ENCODE data around the gene IFNG. TPM values are rescaled to one million over a fixed set of nuclear protein-coding genes. Genes with fewer than 3 reads are reported as not detected.
A peak's percentile ranks its signal among the peaks of the same experiment; 100 is the strongest.

IFNG gene
- total RNA-seq, 8 experiments from 2014 or later, result 0.25 TPM; not detected in 7

GRCh38 chr12:68157380-68157779 is 2.2 kb downstream of the IFNG start:
- Histone ChIP-seq H3K27ac (no peak overlapping the region), H3K4me3 (no peak overlapping the region), H3K4me1 (replicated peaks in 1 of 2) (no peaks in the 10 kb centered on the region)
- in situ Hi-C loops (cut with MboI; ENCODE audit: low pct_unique_long_range_greater_than_20kb in 2 of 9, low sequenced_read_pairs in 9 of 9, unreplicated experiment in 9 of 9), result no loop called here
- WGBS, 10 experiments, result 0 to 90% (median 60%) methylated on average over 1 to 4 of the region's 4 CpGs; no CpG with 5 or more reads in 1 of the 10 experiments
- no peak for ATAC-seq (replicated peaks in 6 of 8)

DNA sequence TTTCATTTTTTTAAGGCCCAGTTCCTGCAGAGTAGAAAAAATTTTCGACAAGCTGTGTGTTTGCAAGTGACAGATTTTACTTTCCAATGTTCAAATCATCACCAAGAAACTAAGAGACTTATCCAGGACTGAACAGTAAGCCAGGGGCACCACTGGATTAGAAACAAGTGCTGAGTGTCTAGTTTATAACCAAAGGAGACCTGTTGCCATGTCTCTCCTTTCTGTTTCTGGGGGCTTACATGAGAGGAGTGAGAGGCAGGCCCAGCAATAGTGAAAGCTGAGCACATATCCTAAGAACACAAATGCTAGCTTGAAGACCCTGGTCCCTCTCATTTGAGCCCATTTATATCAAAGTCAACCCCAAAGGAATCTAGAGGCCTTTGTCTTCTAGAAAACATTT is 2.9 kb downstream of the IFNG start:
- ATAC-seq (replicated peaks in 6 of 8), result no peak
- Histone ChIP-seq H3K4me1 (replicated peaks in 1 of 2) (no peaks in the 10 kb centered on the region), H3K4me3 (no peak overlapping the region), H3K27ac (no peak overlapping the region)
- in situ Hi-C loops (cut with MboI; ENCODE audit: low pct_unique_long_range_greater_than_20kb in 2 of 9, low sequenced_read_pairs in 9 of 9, unreplicated experiment in 9 of 9), result no loop called here
- 17 to 83% (median 67%) methylated on average over 1 of the region's 1 CpG; no CpG with 5 or more reads in 5 of the 10 experiments for WGBS, 10 experiments

- no peak overlapping the region for H3K4me3 ChIP-seq
- no peaks in the 10 kb centered on the region for H3K4me1 ChIP-seq (replicated peaks in 1 of 2)
- in situ Hi-C loops (cut with MboI; ENCODE audit: low pct_unique_long_range_greater_than_20kb in 2 of 9, low sequenced_read_pairs in 9 of 9, unreplicated experiment in 9 of 9), result no loop called here
- no peak overlapping the region for H3K27ac ChIP-seq
- WGBS, 10 experiments, result 0 to 100% (median 82%) methylated on average over 1 of the region's 1 CpG; no CpG with 5 or more reads in 3 of the 10 experiments
- peak in 4 of 8 experiments; percentile 50 to 61 (median 53) for ATAC-seq (replicated peaks in 6 of 8)
Observed at GRCh38 chr12:68154779-68155178, 4.8 kb downstream of the IFNG start.

GRCh38 chr12:68148261-68148951 is 11.1 kb downstream of the IFNG start:
- Histone ChIP-seq H3K4me1 (replicated peaks in 1 of 2) (no peaks in the 10 kb centered on the region), H3K4me3 (no peak overlapping the region), H3K27ac (no peak overlapping the region)
- 33 to 100% (median 72%) methylated on average over 1 to 7 of the region's 7 CpGs for WGBS, 10 experiments
- in situ Hi-C loops (cut with MboI; ENCODE audit: low pct_unique_long_range_greater_than_20kb in 2 of 9, low sequenced_read_pairs in 9 of 9, unreplicated experiment in 9 of 9), result no loop called here
- ATAC-seq (replicated peaks in 6 of 8), result no peak

GRCh38 chr12:68140556-68140955 is 19.0 kb downstream of the IFNG start:
- in situ Hi-C loops (cut with MboI; ENCODE audit: low pct_unique_long_range_greater_than_20kb in 2 of 9, low sequenced_read_pairs in 9 of 9, unreplicated experiment in 9 of 9), result no loop called here
- Histone ChIP-seq H3K27ac (no peak overlapping the region), H3K4me1 (replicated peaks in 1 of 2) (no peaks in the 10 kb centered on the region), H3K4me3 (no peak overlapping the region)
- ATAC-seq (replicated peaks in 6 of 8), result peak in 3 of 8 experiments; percentile 61 to 76 (median 69)

DNA sequence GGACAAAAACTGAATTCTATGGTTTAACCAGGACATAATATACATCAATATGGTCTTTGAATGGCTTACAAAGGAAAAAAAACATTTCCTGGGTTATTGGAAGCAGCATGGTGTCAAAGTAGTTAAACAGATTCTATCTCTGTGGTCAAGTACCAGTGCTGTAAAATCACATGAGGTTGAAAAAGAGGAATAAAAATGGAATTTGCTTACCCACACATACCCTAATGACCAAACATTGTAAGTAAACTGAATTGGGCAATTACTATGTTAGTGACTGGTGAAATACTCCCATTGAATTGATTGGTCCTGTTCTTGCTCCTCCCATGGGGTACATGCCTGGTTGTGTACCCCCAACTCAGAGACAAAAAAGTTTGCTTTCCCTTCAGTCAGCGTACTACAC is 19.6 kb downstream of the IFNG start:
- no peaks in the 10 kb centered on the region for H3K4me1 ChIP-seq (replicated peaks in 1 of 2)
- 14 to 100% (median 100%) methylated on average over 1 of the region's 1 CpG; no CpG with 5 or more reads in 5 of the 10 experiments for WGBS, 10 experiments
- H3K27ac ChIP-seq, result no peak overlapping the region
- H3K4me3 ChIP-seq, result no peak overlapping the region
- no peak for ATAC-seq (replicated peaks in 6 of 8)
- in situ Hi-C loops (cut with MboI; ENCODE audit: low pct_unique_long_range_greater_than_20kb in 2 of 9, low sequenced_read_pairs in 9 of 9, unreplicated experiment in 9 of 9), result no loop called here

- 0 to 100% (median 60%) methylated on average over 1 of the region's 1 CpG; no CpG with 5 or more reads in 3 of the 10 experiments for WGBS, 10 experiments
- H3K4me1 ChIP-seq (replicated peaks in 1 of 2), result no peaks in the 10 kb centered on the region
- H3K4me3 ChIP-seq, result no peak overlapping the region
- in situ Hi-C loops (cut with MboI; ENCODE audit: low pct_unique_long_range_greater_than_20kb in 2 of 9, low sequenced_read_pairs in 9 of 9, unreplicated experiment in 9 of 9), result no loop called here
- no peak for ATAC-seq (replicated peaks in 6 of 8)
- no peak overlapping the region for H3K27ac ChIP-seq
Observed at GRCh38 chr12:68139001-68139400, 20.5 kb downstream of the IFNG start.

DNA sequence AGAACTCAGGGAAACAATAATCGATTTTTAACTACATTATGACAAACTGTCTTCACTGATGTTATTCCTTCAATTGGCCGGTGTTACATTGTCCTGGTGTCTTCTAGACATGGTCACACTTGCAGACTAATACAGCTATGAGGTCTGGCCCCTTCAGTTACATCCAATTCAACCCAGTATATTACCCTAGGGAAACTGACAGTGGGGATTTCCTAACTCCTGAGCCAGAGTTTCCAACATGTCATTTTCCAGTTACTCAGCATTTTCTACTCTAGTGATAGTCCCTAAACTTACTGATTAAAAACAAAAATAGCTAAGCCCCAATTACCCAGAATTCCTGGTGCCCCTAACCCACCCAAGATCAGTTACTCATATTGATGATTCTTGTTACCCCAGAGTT is 21.1 kb downstream of the IFNG start:
- Histone ChIP-seq H3K27ac (no peak overlapping the region), H3K4me1 (replicated peaks in 1 of 2) (no peaks in the 10 kb centered on the region), H3K4me3 (no peak overlapping the region)
- no peak for ATAC-seq (replicated peaks in 6 of 8)
- WGBS, 10 experiments, result 0 to 100% (median 87%) methylated on average over 1 to 2 of the region's 2 CpGs; no CpG with 5 or more reads in 3 of the 10 experiments
- in situ Hi-C loops (cut with MboI; ENCODE audit: low pct_unique_long_range_greater_than_20kb in 2 of 9, low sequenced_read_pairs in 9 of 9, unreplicated experiment in 9 of 9), result no loop called here

DNA sequence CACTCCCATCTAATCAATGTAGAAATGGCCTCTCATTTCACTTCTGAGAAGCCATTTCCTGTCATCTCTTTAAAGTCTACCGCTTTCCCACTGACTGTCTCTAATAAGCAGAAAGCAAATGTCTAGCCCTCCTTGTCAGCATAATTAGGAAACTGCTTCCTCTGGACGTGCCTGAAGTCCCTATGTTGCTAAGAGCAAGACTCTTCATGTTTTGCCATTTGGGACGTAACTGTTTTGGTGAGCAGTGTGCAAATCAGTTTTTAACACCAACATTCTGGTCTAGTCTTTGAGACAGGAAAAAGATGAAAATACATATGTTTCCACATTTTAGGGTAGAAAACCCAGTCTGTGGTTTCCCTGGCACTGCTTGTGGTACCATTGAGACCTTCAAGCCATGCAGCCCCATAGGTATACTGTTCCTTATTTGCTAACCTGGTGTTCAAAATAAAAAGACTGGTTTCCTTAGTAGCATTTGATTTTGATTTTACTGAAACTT is 22.2 kb downstream of the IFNG start:
- WGBS, 10 experiments, result 38 to 80% (median 64%) methylated on average over 2 to 3 of the region's 3 CpGs; no CpG with 5 or more reads in 2 of the 10 experiments
- H3K27ac ChIP-seq, result no peak overlapping the region
- H3K4me3 ChIP-seq, result no peak overlapping the region
- in situ Hi-C loops (cut with MboI; ENCODE audit: low pct_unique_long_range_greater_than_20kb in 2 of 9, low sequenced_read_pairs in 9 of 9, unreplicated experiment in 9 of 9), result no loop called here
- ATAC-seq (replicated peaks in 6 of 8), result no peak
- H3K4me1 ChIP-seq (replicated peaks in 1 of 2), result no peaks in the 10 kb centered on the region

- Histone ChIP-seq H3K4me1 (replicated peaks in 1 of 2) (no peaks in the 10 kb centered on the region), H3K4me3 (no peak overlapping the region), H3K27ac (no peak overlapping the region)
- WGBS, 10 experiments, result 0 to 93% (median 53%) methylated on average over 1 to 3 of the region's 3 CpGs; no CpG with 5 or more reads in 1 of the 10 experiments
- ATAC-seq (replicated peaks in 6 of 8), result peak in 3 of 8 experiments; percentile 70 to 83 (median 79)
- in situ Hi-C loops (cut with MboI; ENCODE audit: low pct_unique_long_range_greater_than_20kb in 2 of 9, low sequenced_read_pairs in 9 of 9, unreplicated experiment in 9 of 9), result no loop called here
Observed at GRCh38 chr12:68135520-68135919, 24.0 kb downstream of the IFNG start.

- 38 to 91% (median 65%) methylated on average over 2 to 5 of the region's 5 CpGs; no CpG with 5 or more reads in 6 of the 10 experiments for WGBS, 10 experiments
- no peak for ATAC-seq (replicated peaks in 6 of 8)
- no peak overlapping the region for H3K27ac ChIP-seq
- in situ Hi-C loops (cut with MboI; ENCODE audit: low pct_unique_long_range_greater_than_20kb in 2 of 9, low sequenced_read_pairs in 9 of 9, unreplicated experiment in 9 of 9), result no loop called here
- H3K4me1 ChIP-seq (replicated peaks in 1 of 2), result no peaks in the 10 kb centered on the region
- H3K4me3 ChIP-seq, result no peak overlapping the region
Observed at GRCh38 chr12:68131867-68132414, 27.6 kb downstream of the IFNG start.

DNA sequence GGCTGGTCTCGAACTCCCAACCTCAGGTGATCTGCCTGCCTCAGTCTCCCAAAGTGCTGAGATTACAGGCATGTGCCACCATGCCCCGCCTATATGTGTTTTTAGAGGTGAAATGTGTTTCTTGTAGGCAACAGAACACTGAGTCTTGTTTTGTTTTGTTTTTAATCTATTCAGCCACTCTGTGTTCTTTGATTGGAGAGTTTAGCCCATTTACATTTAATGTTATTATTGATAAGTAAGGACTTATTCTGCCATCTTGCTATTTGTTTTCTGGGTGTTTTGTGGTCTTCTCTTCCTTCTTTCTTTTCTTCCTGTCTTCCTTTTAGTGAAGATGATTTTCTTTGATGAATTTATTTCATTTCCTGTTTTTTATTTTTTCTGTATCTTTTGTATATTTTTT is 29.6 kb downstream of the IFNG start:
- Histone ChIP-seq H3K27ac (no peak overlapping the region), H3K4me3 (no peak overlapping the region), H3K4me1 (replicated peaks in 1 of 2) (no peaks in the 10 kb centered on the region)
- no peak for ATAC-seq (replicated peaks in 6 of 8)
- 13 to 100% (median 60%) methylated on average over 1 to 2 of the region's 2 CpGs; no CpG with 5 or more reads in 3 of the 10 experiments for WGBS, 10 experiments
- in situ Hi-C loops (cut with MboI; ENCODE audit: low pct_unique_long_range_greater_than_20kb in 2 of 9, low sequenced_read_pairs in 9 of 9, unreplicated experiment in 9 of 9), result no loop called here

DNA sequence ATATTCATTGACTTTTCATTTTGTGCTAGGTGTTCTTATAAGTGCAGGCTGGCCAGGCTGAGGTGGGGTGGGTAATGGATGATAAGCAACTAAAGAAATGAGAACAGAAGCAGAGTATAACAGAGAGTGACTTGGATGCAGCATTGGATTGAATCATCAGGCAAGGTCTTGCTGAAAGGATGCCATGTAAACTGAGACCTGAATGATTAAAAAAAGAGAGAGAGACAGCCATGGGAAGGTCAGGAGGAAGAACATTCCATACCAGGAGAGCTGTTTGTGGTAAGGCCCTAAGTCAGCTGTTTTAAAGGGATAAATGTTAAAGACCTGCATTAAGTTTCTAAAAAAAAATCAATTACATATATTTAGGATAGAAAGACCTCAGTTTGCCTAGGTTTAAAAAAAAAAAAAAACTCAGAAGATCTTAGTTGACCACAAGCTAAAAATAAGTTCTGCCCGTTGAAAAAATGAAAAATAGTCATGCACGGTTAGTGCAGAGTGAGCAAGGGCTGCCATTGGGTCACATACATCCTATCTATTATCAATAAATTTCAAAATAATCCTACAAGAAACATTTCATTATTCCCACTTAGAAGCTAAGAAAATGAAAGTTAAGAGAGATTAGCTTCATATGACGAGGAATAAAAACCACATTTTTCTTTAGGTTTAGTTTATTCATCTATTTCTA is 37.2 kb downstream of the IFNG start:
- in situ Hi-C loops (cut with MboI; ENCODE audit: low pct_unique_long_range_greater_than_20kb in 2 of 9, low sequenced_read_pairs in 9 of 9, unreplicated experiment in 9 of 9), result no loop called here
- no peak for ATAC-seq (replicated peaks in 6 of 8)
- 34 to 100% (median 77%) methylated on average over 1 to 3 of the region's 3 CpGs; no CpG with 5 or more reads in 1 of the 10 experiments for whole genome bisulfite sequencing, 10 experiments
- Histone ChIP-seq H3K4me3 (no peak overlapping the region), H3K4me1 (replicated peaks in 1 of 2) (no peaks in the 10 kb centered on the region), H3K27ac (no peak overlapping the region)
